WTC11 (cell line): ENCODE measurements around the gene PDLIM5. TPM values are rescaled to one million over a fixed set of nuclear protein-coding genes. Genes with fewer than 3 reads are reported as not detected.

Source experiments
- ATAC-seq: fragments of 200-7000 bp; cut with Tn5 transposase; 2 replicates; pipeline ENCODE4 v1.10.0; 2021; ENCODE audit warnings: mild to moderate bottlenecking, moderate library complexity
- CTCF ChIA-PET: fragments of 300-600 bp; sonication (Branson Sonifier 250); formaldehyde crosslinking; loops from one replicate; lab custom pipeline; 2021; ENCODE audit warnings: antibody characterized with exemption; lab: Charles Lee
- POLR2A ChIA-PET: fragments of 350-600 bp; sonication (Branson Sonifier 250); formaldehyde crosslinking; loops from one replicate; lab custom pipeline; 2021; ENCODE audit warnings: antibody characterized with exemption; lab: Charles Lee
- DNase-seq: peaks from one replicate; pipeline ENCODE4 v3.0.0; 2021; ENCODE audit warnings: low spot score
- H3K27ac Mint-ChIP-seq: 2 replicates; pipeline ENCODE4 v1.8.0; 2021; ENCODE audit warnings: mixed read lengths
- H3K27me3 Mint-ChIP-seq: 2 replicates; pipeline ENCODE4 v1.8.0; 2021; ENCODE audit warnings: low read depth, mild to moderate bottlenecking, moderate library complexity, mixed read lengths
- H3K36me3 Mint-ChIP-seq: 2 replicates; pipeline ENCODE4 v1.8.0; 2021; ENCODE audit warnings: mixed read lengths
- H3K4me1 Mint-ChIP-seq: 2 replicates; pipeline ENCODE4 v1.8.0; 2022; ENCODE audit warnings: mixed read lengths
- H3K4me3 Mint-ChIP-seq: 2 replicates; pipeline ENCODE4 v1.8.0; 2021; ENCODE audit warnings: mild to moderate bottlenecking, moderate library complexity, mixed read lengths
- H3K9me3 Mint-ChIP-seq: 2 replicates; pipeline ENCODE4 v1.8.0; 2021; ENCODE audit warnings: mixed read lengths
- ATF6 ChIP-seq: sonication (generic); formaldehyde crosslinking; IDR thresholded peaks from 2 replicates; pipeline ENCODE4 v1.8.1; 2023; ENCODE audit warnings: mild to moderate bottlenecking, missing genetic modification reagents
- CDX4 ChIP-seq: fragments of 250-450 bp; sonication (Bioruptor Pico); IDR thresholded peaks from 2 replicates; pipeline ENCODE4 v1.9.0; 2021; ENCODE audit warnings: moderate library complexity, mild to moderate bottlenecking, inconsistent platforms, borderline replicate concordance
- CREB1 ChIP-seq: sonication (generic); formaldehyde crosslinking; IDR thresholded peaks from 2 replicates; pipeline ENCODE4 v1.8.0; 2023; ENCODE audit warnings: mild to moderate bottlenecking, missing genetic modification reagents
- CREM ChIP-seq: sonication (generic); formaldehyde crosslinking; IDR thresholded peaks from 2 replicates; pipeline ENCODE4 v1.8.1; 2022; ENCODE audit warnings: mild to moderate bottlenecking, missing genetic modification reagents, moderate library complexity
- ELF4 ChIP-seq: sonication (generic); formaldehyde crosslinking; IDR thresholded peaks from 2 replicates; pipeline ENCODE4 v1.8.1; 2022; ENCODE audit warnings: low read depth, mild to moderate bottlenecking, moderate library complexity, missing genetic modification reagents
- EMX1 ChIP-seq: fragments of 250-450 bp; sonication (Bioruptor Pico); IDR thresholded peaks from 2 replicates; pipeline ENCODE4 v1.8.0; 2021; ENCODE audit warnings: mild to moderate bottlenecking
- FOXJ3 ChIP-seq: sonication (generic); formaldehyde crosslinking; IDR thresholded peaks from 2 replicates; pipeline ENCODE4 v1.9.0; 2021; ENCODE audit warnings: missing genetic modification reagents, mild to moderate bottlenecking, borderline replicate concordance
- GRHL2 ChIP-seq: fragments of 250-450 bp; sonication (Bioruptor Pico); IDR thresholded peaks from 2 replicates; pipeline ENCODE4 v1.8.0; 2022; ENCODE audit warnings: mild to moderate bottlenecking, moderate library complexity; ENCODE audit not compliant: insufficient replicate concordance, severe bottlenecking
- HMGXB4 ChIP-seq: sonication (generic); formaldehyde crosslinking; IDR thresholded peaks from 2 replicates; pipeline ENCODE4 v1.8.1; 2023; ENCODE audit warnings: mild to moderate bottlenecking, moderate library complexity, missing genetic modification reagents
- IRF2 ChIP-seq: sonication (generic); formaldehyde crosslinking; IDR thresholded peaks from 2 replicates; pipeline ENCODE4 v1.8.0; 2022; ENCODE audit warnings: low read depth, missing genetic modification reagents, borderline replicate concordance
- JAZF1 ChIP-seq: fragments of 250-450 bp; sonication (Bioruptor Pico); IDR thresholded peaks from 2 replicates; pipeline ENCODE4 v1.9.0; 2021; ENCODE audit warnings: moderate library complexity, mild to moderate bottlenecking, inconsistent platforms
- KAT7 ChIP-seq: sonication (generic); formaldehyde crosslinking; IDR thresholded peaks from 2 replicates; pipeline ENCODE4 v1.8.1; 2023; ENCODE audit warnings: missing genetic modification reagents, mild to moderate bottlenecking, borderline replicate concordance
- MAX ChIP-seq: sonication (generic); formaldehyde crosslinking; IDR thresholded peaks from 2 replicates; pipeline ENCODE4 v1.8.0; 2022; ENCODE audit warnings: mild to moderate bottlenecking, missing genetic modification reagents
- MLX ChIP-seq: sonication (generic); formaldehyde crosslinking; IDR thresholded peaks from 2 replicates; pipeline ENCODE4 v1.8.1; 2023; ENCODE audit warnings: mild to moderate bottlenecking, missing genetic modification reagents, moderate library complexity
- NR3C1 ChIP-seq: sonication (generic); formaldehyde crosslinking; conservative IDR thresholded peaks from 2 replicates; pipeline ENCODE4 v1.8.1; 2023; ENCODE audit warnings: low read depth, mild to moderate bottlenecking, missing genetic modification reagents
- RORB ChIP-seq: fragments of 250-450 bp; sonication (Bioruptor Pico); IDR thresholded peaks from 2 replicates; pipeline ENCODE4 v1.9.0; 2021; ENCODE audit warnings: mild to moderate bottlenecking
- SMAD3 ChIP-seq: sonication (generic); formaldehyde crosslinking; IDR thresholded peaks from 2 replicates; pipeline ENCODE4 v1.8.0; 2022; ENCODE audit warnings: missing genetic modification reagents, mild to moderate bottlenecking, borderline replicate concordance
- SMAD4 ChIP-seq: sonication (generic); formaldehyde crosslinking; IDR thresholded peaks from 2 replicates; pipeline ENCODE4 v1.8.0; 2022; ENCODE audit warnings: mild to moderate bottlenecking, missing genetic modification reagents
- SP1 ChIP-seq: sonication (generic); formaldehyde crosslinking; conservative IDR thresholded peaks from 2 replicates; pipeline ENCODE4 v1.8.1; 2022; ENCODE audit warnings: missing genetic modification reagents
- TEAD1 ChIP-seq: sonication (generic); formaldehyde crosslinking; IDR thresholded peaks from 2 replicates; pipeline ENCODE4 v1.8.0; 2022; ENCODE audit warnings: mild to moderate bottlenecking, missing genetic modification reagents
- TP53 ChIP-seq: sonication (generic); formaldehyde crosslinking; IDR thresholded peaks from 2 replicates; pipeline ENCODE4 v1.8.1; 2023; ENCODE audit warnings: mild to moderate bottlenecking, missing genetic modification reagents
- ZBTB21 ChIP-seq: sonication (generic); formaldehyde crosslinking; IDR thresholded peaks from 2 replicates; pipeline ENCODE4 v1.8.1; 2023; ENCODE audit warnings: mild to moderate bottlenecking, missing genetic modification reagents, borderline replicate concordance
- ZNF138 ChIP-seq: sonication (generic); formaldehyde crosslinking; conservative IDR thresholded peaks from 2 replicates; pipeline ENCODE4 v1.8.1; 2022; ENCODE audit warnings: mild to moderate bottlenecking, moderate library complexity, missing genetic modification reagents
- ZNF671 ChIP-seq: fragments of 250-450 bp; sonication (Bioruptor Pico); IDR thresholded peaks from 2 replicates; pipeline ENCODE4 v1.8.0; 2021; ENCODE audit warnings: mild to moderate bottlenecking
- total RNA-seq: library from RNA; stranded (reverse); gene quantifications from 3 replicates; pipeline ENCODE4 v1.2.3, GENCODE V29; 2021
- TF ChIP-seq, protein P1 (sequence below): fragments of 250-450 bp; sonication (Bioruptor Pico); IDR thresholded peaks from 2 replicates; pipeline ENCODE4 v2.1.2; 2022; ENCODE audit warnings: mild to moderate bottlenecking, moderate library complexity

PDLIM5 gene
- total RNA-seq, 1 experiment from 2014 or later: 51.5 TPM

DNA sequence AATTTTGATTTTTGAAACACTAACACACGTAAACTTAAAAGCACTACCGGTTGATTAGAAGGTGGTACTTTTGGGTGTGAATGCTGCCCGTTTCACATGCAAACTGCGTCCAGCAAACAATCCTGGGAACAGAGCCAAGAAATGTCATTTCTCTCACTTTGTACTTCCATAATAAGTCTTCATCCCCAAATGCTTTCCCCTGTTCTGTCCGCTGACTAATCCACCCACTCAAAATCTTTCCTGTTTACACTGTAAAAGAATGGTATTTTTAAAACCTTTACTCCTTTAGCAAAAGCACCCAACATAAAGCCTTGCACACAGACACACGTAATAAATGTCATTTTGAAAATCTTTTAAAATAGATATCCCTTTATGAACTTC, 39.1 kb upstream of the PDLIM5 start (continued):
- TF ChIP-seq IRF2 (CRISPR knock-in tag): no peak
- TF ChIP-seq ZNF671 (CRISPR knock-in tag): no peak
- no peak for TF ChIP-seq HMGXB4 (CRISPR knock-in tag)
- no peak for TF ChIP-seq ZNF138 (CRISPR knock-in tag)

DNA sequence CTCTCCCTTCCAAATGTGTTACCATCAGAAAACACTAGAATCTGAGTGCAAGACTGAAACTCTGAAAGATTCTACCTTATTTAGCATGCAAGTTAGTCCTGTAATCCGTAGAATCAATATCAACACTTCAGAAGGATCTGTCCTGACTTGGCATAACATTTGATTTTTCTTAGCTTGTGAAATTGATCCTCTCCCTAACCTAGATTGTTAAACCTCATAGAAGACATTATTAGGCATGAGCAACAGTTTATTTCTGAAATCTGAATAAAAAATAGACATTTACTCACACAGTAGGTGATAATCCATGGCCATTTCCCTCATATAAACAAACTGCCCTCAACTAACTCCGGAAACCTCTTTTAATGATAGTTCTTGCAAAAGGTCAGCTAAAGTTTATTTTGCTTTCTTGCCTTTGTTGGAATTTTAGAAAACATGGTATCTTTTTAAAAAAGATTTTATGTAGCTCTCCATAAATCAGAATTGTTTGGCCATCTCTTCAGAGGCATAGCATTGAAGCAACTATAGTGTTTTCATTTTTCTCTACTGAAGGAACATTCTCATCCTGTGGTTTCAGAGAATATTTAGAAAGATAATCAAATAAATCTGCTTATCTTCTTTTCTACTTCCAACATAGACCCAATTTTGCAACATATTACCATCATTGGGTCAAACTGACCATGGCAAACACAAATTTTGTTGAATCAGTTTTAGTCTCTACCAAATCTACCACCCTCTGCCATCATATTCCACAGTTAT, 38.5 kb upstream of the PDLIM5 start:
- H3K9me3 Mint-ChIP-seq: peaks cover 24% of the 10 kb centered on the region
- H3K4me1 Mint-ChIP-seq: peaks cover 27% of the 10 kb centered on the region
- ATAC-seq: no peak
- ChIA-PET CTCF (interaction anchor here (0.6 kb wide), 1 partner anchor 36 kb away, joined by 3 read pairs; no protein-coding TSS in a partner anchor), POLR2A (no interaction called here)
- no peak for DNase-seq
- H3K27me3 Mint-ChIP-seq: no peaks in the 10 kb centered on the region; the same call in 1 of the 2 replicates
- no peak overlapping the region for H3K27ac Mint-ChIP-seq
- TF ChIP-seq SP1 (CRISPR knock-in tag) (no peak), GRHL2 (CRISPR knock-in tag) (no peak), ZBTB21 (CRISPR knock-in tag) (no peak), CREM (CRISPR knock-in tag) (no peak), MAX (CRISPR knock-in tag) (no peak), EMX1 (CRISPR knock-in tag) (no peak), SMAD3 (no peak), ATF6 (no peak), RORB (CRISPR knock-in tag) (no peak), TEAD1 (CRISPR knock-in tag) (no peak)
- TF ChIP-seq, protein P1, sequence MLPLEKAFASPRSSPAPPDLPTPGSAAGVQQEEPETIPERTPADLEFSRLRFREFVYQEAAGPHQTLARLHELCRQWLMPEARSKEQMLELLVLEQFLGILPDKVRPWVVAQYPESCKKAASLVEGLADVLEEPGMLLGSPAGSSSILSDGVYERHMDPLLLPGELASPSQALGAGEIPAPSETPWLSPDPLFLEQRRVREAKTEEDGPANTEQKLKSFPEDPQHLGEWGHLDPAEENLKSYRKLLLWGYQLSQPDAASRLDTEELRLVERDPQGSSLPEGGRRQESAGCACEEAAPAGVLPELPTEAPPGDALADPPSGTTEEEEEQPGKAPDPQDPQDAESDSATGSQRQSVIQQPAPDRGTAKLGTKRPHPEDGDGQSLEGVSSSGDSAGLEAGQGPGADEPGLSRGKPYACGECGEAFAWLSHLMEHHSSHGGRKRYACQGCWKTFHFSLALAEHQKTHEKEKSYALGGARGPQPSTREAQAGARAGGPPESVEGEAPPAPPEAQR (CRISPR knock-in tag): no peak
- no peak overlapping the region for H3K4me3 Mint-ChIP-seq
- peaks cover 13% of the 10 kb centered on the region for H3K36me3 Mint-ChIP-seq

DNA sequence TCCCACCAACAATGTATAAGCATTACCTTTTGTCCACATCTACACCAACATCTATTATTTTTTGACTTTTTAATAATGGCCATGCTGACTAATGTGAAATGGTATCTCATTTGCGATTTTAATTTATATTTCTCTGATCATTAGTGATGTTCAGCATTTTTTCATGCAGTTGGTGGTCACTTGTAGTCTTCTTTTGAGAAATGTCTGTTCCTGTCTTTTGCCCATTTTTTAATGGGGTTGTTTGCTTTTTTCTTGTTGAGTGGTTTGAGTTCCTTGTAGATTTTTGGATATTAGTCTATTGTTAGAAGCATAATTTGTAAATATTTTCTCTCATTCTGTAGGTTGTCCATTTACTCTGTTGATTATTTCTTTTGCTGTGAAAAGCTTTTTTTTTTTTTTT, 36.8 kb upstream of the PDLIM5 start:
- H3K4me3 Mint-ChIP-seq: no peak overlapping the region
- CTCF ChIA-PET: interaction anchor here (1.3 kb wide), 1 partner anchor 8 kb away, joined by 3 read pairs; no protein-coding TSS in a partner anchor
- TF ChIP-seq MLX (CRISPR knock-in tag) (no peak), ELF4 (CRISPR knock-in tag) (no peak), MAX (CRISPR knock-in tag) (no peak), CREB1 (CRISPR knock-in tag) (no peak), KAT7 (CRISPR knock-in tag) (no peak), FOXJ3 (CRISPR knock-in tag) (no peak), TP53 (no peak), SMAD4 (CRISPR knock-in tag) (no peak), NR3C1 (CRISPR knock-in tag) (no peak), CDX4 (no peak), GRHL2 (CRISPR knock-in tag) (no peak), JAZF1 (CRISPR knock-in tag) (no peak)
- TF ChIP-seq, protein P1 (CRISPR knock-in tag): no peak

More for the DNA sequence above, 36.8 kb upstream of the PDLIM5 start:
- Mint-ChIP-seq H3K9me3 (peaks cover 24% of the 10 kb centered on the region), H3K27ac (no peak overlapping the region), H3K36me3 (peaks cover 13% of the 10 kb centered on the region), H3K27me3 (no peaks in the 10 kb centered on the region; the same call in 1 of the 2 replicates), H3K4me1 (peaks cover 34% of the 10 kb centered on the region)
- no peak for ATAC-seq
- DNase-seq: no peak
- POLR2A ChIA-PET: interaction anchor here (0.6 kb wide), 1 partner anchor 38 kb away, joined by 3 read pairs; no protein-coding TSS in a partner anchor
